HEK293T (cell line): ENCODE data around the gene KCNG2.

Source experiments
- ARNT ChIP-seq: fragments of 450-650 bp; IDR thresholded peaks from 2 replicates; pipeline ENCODE4 v1.6.1; 2017; ENCODE audit warnings: mild to moderate bottlenecking
- BHLHE40 ChIP-seq: fragments of 450-650 bp; IDR thresholded peaks from 2 replicates; pipeline ENCODE4 v1.6.1; 2016; ENCODE audit warnings: mild to moderate bottlenecking, moderate library complexity, borderline replicate concordance
- CTBP1 ChIP-seq: fragments of 450-650 bp; IDR thresholded peaks from 2 replicates; pipeline ENCODE4 v1.6.1; 2016; ENCODE audit warnings: borderline replicate concordance
- ELF4 ChIP-seq: fragments of 450-650 bp; IDR thresholded peaks from 2 replicates; pipeline ENCODE4 v1.6.1; 2017; ENCODE audit warnings: antibody characterized with exemption
- FOXA1 ChIP-seq: fragments of 450-650 bp; IDR thresholded peaks from 2 replicates; pipeline ENCODE4 v1.6.1; 2016; ENCODE audit warnings: mild to moderate bottlenecking
- FOXM1 ChIP-seq: fragments of 450-650 bp; IDR thresholded peaks from 2 replicates; pipeline ENCODE4 v1.6.1; 2017; ENCODE audit warnings: mild to moderate bottlenecking, borderline replicate concordance
- L3MBTL2 ChIP-seq: fragments of 450-650 bp; conservative IDR thresholded peaks from 2 replicates; pipeline ENCODE4 v1.6.1; 2016; ENCODE audit warnings: mild to moderate bottlenecking
- NFRKB ChIP-seq: fragments of 450-650 bp; IDR thresholded peaks from 2 replicates; pipeline ENCODE4 v1.6.1; 2016; ENCODE audit warnings: mild to moderate bottlenecking, moderate library complexity
- SP1 ChIP-seq: fragments of 450-650 bp; IDR thresholded peaks from 2 replicates; pipeline ENCODE4 v1.6.1; 2017
- TARDBP ChIP-seq: fragments of 450-650 bp; IDR thresholded peaks from 2 replicates; pipeline ENCODE4 v1.6.1; 2016

DNA sequence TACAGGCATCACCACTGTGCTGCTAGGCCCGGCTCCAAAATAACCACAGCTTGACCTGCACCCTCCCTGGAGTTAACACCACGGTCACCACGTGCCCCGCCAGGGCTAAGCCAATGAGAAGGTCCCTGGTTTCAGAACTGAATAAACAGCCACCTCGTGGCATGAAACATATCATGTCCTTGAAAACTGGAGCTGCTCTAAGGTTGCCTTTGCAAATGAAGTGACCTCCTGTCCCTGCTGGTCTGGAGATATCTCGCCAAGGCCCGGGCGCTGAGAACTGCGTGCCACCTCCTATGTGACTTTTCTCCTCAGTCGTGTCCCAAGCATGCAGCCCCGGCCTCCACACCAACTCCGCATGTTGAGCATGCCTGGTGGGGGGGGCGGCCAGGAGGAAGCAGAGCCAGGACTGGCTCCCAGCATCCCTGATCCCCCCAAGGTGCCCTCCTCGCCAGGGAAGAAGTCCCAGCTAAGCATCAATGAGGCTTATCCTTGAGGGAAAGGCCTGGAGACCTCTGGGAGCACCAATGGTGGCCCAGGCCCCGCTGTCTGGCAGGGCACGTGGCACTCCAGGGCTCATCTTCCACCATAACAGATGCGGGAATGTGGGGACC, 16.3 kb upstream of the KCNG2 start:
- TF ChIP-seq ELF4 (no peak), SP1 (no peak), L3MBTL2 (no peak), NFRKB (no peak), CTBP1 (no peak), FOXA1 (no peak), ARNT (no peak), TARDBP (no peak), FOXM1 (no peak), BHLHE40 (no peak)
